IMR-90 (cell line): ENCODE measurements around the gene PGGHG. TPM values are rescaled to one million over a fixed set of nuclear protein-coding genes. Genes with fewer than 3 reads are reported as not detected.

ENCODE experiments used
- ATAC-seq: fragments of 200-7000 bp; cut with Tn5 transposase; 2 replicates; pipeline ENCODE4 v1.9.1; 2020; ENCODE audit warnings: low read depth, mild to moderate bottlenecking, moderate library complexity
- BruUV-seq: library from RNA; stranded (reverse); fragments of 400-500 nt; replicated peaks from 2 replicates; lab custom pipeline; 2021; lab: Mats Ljungman, UMichigan
- CTCF ChIA-PET: fragments of 300-600 bp; formaldehyde crosslinking; extraction: SDS; loops from one replicate; lab custom pipeline; 2021; ENCODE audit warnings: antibody characterized with exemption; lab: Yijun Ruan, JAX
- POLR2A ChIA-PET: fragments of 300-600 bp; sonication (Branson Sonifier 250); formaldehyde crosslinking; loops from one replicate; lab custom pipeline; 2022; ENCODE audit warnings: antibody characterized with exemption; ENCODE audit not compliant: unreplicated experiment; lab: Charles Lee
- DNase-seq: peaks from one replicate; pipeline ENCODE4 v3.0.0; 2013
- H2AFZ ChIP-seq: replicated peaks from 2 replicates; pipeline ENCODE3; 2013; ENCODE audit warnings: low read length, mild to moderate bottlenecking; ENCODE audit not compliant: poor library complexity
- H2AK5ac ChIP-seq: 2 replicates; pipeline ENCODE4 v1.6.1; 2013; ENCODE audit warnings: low read depth, low read length, inconsistent platforms
- H2AK9ac ChIP-seq: replicated peaks from 2 replicates; pipeline ENCODE3; 2013; ENCODE audit warnings: mild to moderate bottlenecking, low read depth, low read length, moderate library complexity; ENCODE audit not compliant: poor library complexity
- H2BK120ac ChIP-seq: 2 replicates; pipeline ENCODE4 v1.6.1; 2013; ENCODE audit warnings: low read depth, low read length, inconsistent platforms
- H2BK15ac ChIP-seq: 3 replicates; pipeline ENCODE4 v1.6.1; 2013; ENCODE audit warnings: low read depth, low read length, inconsistent platforms
- H2BK20ac ChIP-seq: 2 replicates; pipeline ENCODE4 v1.6.1; 2013; ENCODE audit warnings: low read depth, mild to moderate bottlenecking, inconsistent platforms, low read length, moderate library complexity
- H2BK5ac ChIP-seq: 2 replicates; pipeline ENCODE4 v1.6.1; 2013; ENCODE audit warnings: mild to moderate bottlenecking, low read depth, low read length, inconsistent platforms; ENCODE audit not compliant: poor library complexity, severe bottlenecking
- H3K14ac ChIP-seq: replicated peaks from 2 replicates; pipeline ENCODE4 v1.6.1; 2013; ENCODE audit warnings: low read depth, low read length, inconsistent platforms
- H3K18ac ChIP-seq: 2 replicates; pipeline ENCODE4 v1.6.1; 2013; ENCODE audit warnings: low read depth, low read length, control low read depth
- H3K23ac ChIP-seq: 2 replicates; pipeline ENCODE4 v1.6.1; 2013; ENCODE audit warnings: low read depth, low read length, inconsistent platforms
- H3K27ac ChIP-seq: 2 replicates; pipeline ENCODE4 v1.5.1; 2013; ENCODE audit warnings: mild to moderate bottlenecking, control low read depth, low read length; ENCODE audit not compliant: insufficient read depth
- H3K27me3 ChIP-seq: 2 replicates; pipeline ENCODE4 v1.6.1; 2013; ENCODE audit warnings: low read length; ENCODE audit not compliant: control insufficient read depth, insufficient read depth
- H3K36me3 ChIP-seq: 2 replicates; pipeline ENCODE4 v1.6.1; 2013; ENCODE audit warnings: low read length, mixed read lengths; ENCODE audit not compliant: control insufficient read depth, insufficient read depth
- H3K4ac ChIP-seq: 2 replicates; pipeline ENCODE4 v1.6.1; 2013; ENCODE audit warnings: low read depth, low read length, inconsistent platforms
- H3K4me1 ChIP-seq: 2 replicates; pipeline ENCODE4 v1.6.1; 2013; ENCODE audit warnings: low read length, mixed read lengths; ENCODE audit not compliant: control insufficient read depth, insufficient read depth
- H3K4me2 ChIP-seq: 2 replicates; pipeline ENCODE4 v1.6.1; 2013; ENCODE audit warnings: low read depth, mild to moderate bottlenecking, control low read depth, low read length, moderate library complexity
- H3K4me3 ChIP-seq: 2 replicates; pipeline ENCODE4 v1.5.1; 2013; ENCODE audit warnings: low read depth, mild to moderate bottlenecking, control low read depth, low read length, moderate library complexity; ENCODE audit not compliant: insufficient read depth
- H3K56ac ChIP-seq: 2 replicates; pipeline ENCODE4 v1.6.1; 2013; ENCODE audit warnings: low read length, inconsistent platforms; ENCODE audit not compliant: insufficient read depth; ENCODE audit errors: extremely low read depth
- H3K79me1 ChIP-seq, 2 experiments: 2 replicates each; pipeline ENCODE4 v1.6.1; 2013; ENCODE audit warnings: low read length in 2 of 2, inconsistent platforms in 1 of 2, low read depth in 1 of 2
- H3K9ac ChIP-seq: 2 replicates; pipeline ENCODE4 v1.6.1; 2013; ENCODE audit warnings: low read depth, low read length, control low read depth
- H3K9me1 ChIP-seq: 2 replicates; pipeline ENCODE4 v1.6.1; 2013; ENCODE audit warnings: low read length, inconsistent platforms; ENCODE audit not compliant: insufficient read depth
- H3K9me3 ChIP-seq: 2 replicates; pipeline ENCODE4 v1.6.1; 2013; ENCODE audit warnings: low read length; ENCODE audit not compliant: control insufficient read depth, insufficient read depth
- H4K20me1 ChIP-seq: 2 replicates; pipeline ENCODE4 v1.6.1; 2013; ENCODE audit warnings: low read length, inconsistent platforms; ENCODE audit not compliant: insufficient read depth
- H4K5ac ChIP-seq: 2 replicates; pipeline ENCODE4 v1.6.1; 2013; ENCODE audit warnings: mild to moderate bottlenecking, low read depth, low read length, control low read depth
- H4K8ac ChIP-seq, 2 experiments: 2 replicates each; pipeline ENCODE4 v1.6.1; 2013; ENCODE audit warnings: low read depth in 2 of 2, low read length in 2 of 2, control low read depth in 1 of 2, inconsistent platforms in 1 of 2
- H4K91ac ChIP-seq: 2 replicates; pipeline ENCODE4 v1.6.1; 2013; ENCODE audit warnings: low read depth, low read length, inconsistent platforms; ENCODE audit not compliant: insufficient read depth
- BHLHE40 ChIP-seq: fragments of 150-350 bp; IDR thresholded peaks from 2 replicates; pipeline ENCODE4 v1.6.1; 2016; ENCODE audit warnings: mild to moderate bottlenecking, low read depth, low read length
- CEBPB ChIP-seq: IDR thresholded peaks from 2 replicates; pipeline ENCODE4 v1.6.1; 2012; ENCODE audit warnings: low read depth, low read length, improper control_type of control experiment
- CHD1 ChIP-seq: IDR thresholded peaks from 2 replicates; pipeline ENCODE4 v1.6.1; 2012; ENCODE audit warnings: low read depth, low read length, improper control_type of control experiment
- MAFK ChIP-seq: IDR thresholded peaks from 2 replicates; pipeline ENCODE4 v1.6.1; 2012; ENCODE audit warnings: low read depth, low read length, improper control_type of control experiment
- MAZ ChIP-seq: IDR thresholded peaks from 2 replicates; pipeline ENCODE4 v1.6.1; 2012; ENCODE audit warnings: low read depth, mild to moderate bottlenecking, low read length, improper control_type of control experiment, moderate library complexity, borderline replicate concordance
- MXI1 ChIP-seq: IDR thresholded peaks from 2 replicates; pipeline ENCODE4 v1.6.1; 2012; ENCODE audit warnings: low read depth, mild to moderate bottlenecking, low read length, moderate library complexity, borderline replicate concordance
- NFE2L2 ChIP-seq: fragments of 150-350 bp; IDR thresholded peaks from 2 replicates; pipeline ENCODE4 v1.6.1; 2016; ENCODE audit warnings: low read depth, mild to moderate bottlenecking, low read length
- POLR2A ChIP-seq: IDR thresholded peaks from 2 replicates; pipeline ENCODE4 v1.6.1; 2012; ENCODE audit warnings: mild to moderate bottlenecking, low read depth, low read length
- RAD21 ChIP-seq: IDR thresholded peaks from 2 replicates; pipeline ENCODE4 v1.6.1; 2012; ENCODE audit warnings: low read length, improper control_type of control experiment
- RCOR1 ChIP-seq: IDR thresholded peaks from 2 replicates; pipeline ENCODE4 v1.6.1; 2012; ENCODE audit warnings: mild to moderate bottlenecking, low read length, improper control_type of control experiment; ENCODE audit not compliant: insufficient replicate concordance
- SMC3 ChIP-seq: fragments of 150-350 bp; IDR thresholded peaks from 2 replicates; pipeline ENCODE4 v1.6.1; 2016; ENCODE audit warnings: low read depth, mild to moderate bottlenecking, antibody characterized with exemption, low read length, moderate library complexity
- USF2 ChIP-seq: fragments of 150-350 bp; IDR thresholded peaks from 2 replicates; pipeline ENCODE4 v1.6.1; 2017; ENCODE audit warnings: mild to moderate bottlenecking, antibody characterized with exemption, low read length, low read depth
- WGBS, 2 experiments: methylation state at CpG; one replicate each; pipeline versions ENCODE4 v1.1.5 to v1.1.7; 2013; ENCODE audit warnings: missing lambda C conversion rate in 2 of 2; ENCODE audit not compliant: insufficient read length in 1 of 2; ENCODE audit errors: extremely low coverage in 2 of 2; 5-methylcytosine and 5-hydroxymethylcytosine counted together
- dilution Hi-C: fragments of 300-500 bp; cut with HindIII; formaldehyde crosslinking; loops from one replicate; pipeline ENCODE4 v1.14.3; 2018; ENCODE audit warnings: low sequenced_read_pairs; ENCODE audit not compliant: unreplicated experiment
- in situ Hi-C: fragments of 300-500 bp; cut with MboI; formaldehyde crosslinking; loops from 3 replicates; pipeline ENCODE4 v1.14.3; 2019; ENCODE audit warnings: low sequenced_read_pairs, inconsistent platforms, mixed read lengths
- intact Hi-C: fragments of 100-400 bp; cut with micrococcal nuclease; formaldehyde crosslinking; loops from 2 replicates; pipeline ENCODE4 v1.10.0; 2022
- polyA plus RNA-seq, 3 experiments: library from polyadenylated mRNA; depleted of rRNA; stranded (reverse); fragments of >200 nt; gene quantifications; 2 replicates each; pipeline ENCODE4 v1.2.3, GENCODE V29; 2012; ENCODE audit warnings: low replicate concordance in 1 of 3
- total RNA-seq: library from RNA; depleted of rRNA; stranded (reverse); fragments of >200 nt; gene quantifications from 2 replicates; pipeline ENCODE4 v1.2.3, GENCODE V29; 2012
- TF ChIP-seq, protein P1 (sequence below): conservative IDR thresholded peaks from 2 replicates; pipeline ENCODE4 v1.5.1; 2012; ENCODE audit warnings: mild to moderate bottlenecking, low read depth, low read length, improper control_type of control experiment
- TF ChIP-seq, protein P2 (sequence below): fragments of 150-350 bp; IDR thresholded peaks from 2 replicates; pipeline ENCODE4 v1.6.1; 2016; ENCODE audit warnings: low read depth, mild to moderate bottlenecking, low read length, moderate library complexity, borderline replicate concordance

The PGGHG gene
- total and polyA plus RNA-seq, 2 of the 4 experiments (the other 2 are of a cell fraction) = 1.8 to 17.0 TPM

DNA sequence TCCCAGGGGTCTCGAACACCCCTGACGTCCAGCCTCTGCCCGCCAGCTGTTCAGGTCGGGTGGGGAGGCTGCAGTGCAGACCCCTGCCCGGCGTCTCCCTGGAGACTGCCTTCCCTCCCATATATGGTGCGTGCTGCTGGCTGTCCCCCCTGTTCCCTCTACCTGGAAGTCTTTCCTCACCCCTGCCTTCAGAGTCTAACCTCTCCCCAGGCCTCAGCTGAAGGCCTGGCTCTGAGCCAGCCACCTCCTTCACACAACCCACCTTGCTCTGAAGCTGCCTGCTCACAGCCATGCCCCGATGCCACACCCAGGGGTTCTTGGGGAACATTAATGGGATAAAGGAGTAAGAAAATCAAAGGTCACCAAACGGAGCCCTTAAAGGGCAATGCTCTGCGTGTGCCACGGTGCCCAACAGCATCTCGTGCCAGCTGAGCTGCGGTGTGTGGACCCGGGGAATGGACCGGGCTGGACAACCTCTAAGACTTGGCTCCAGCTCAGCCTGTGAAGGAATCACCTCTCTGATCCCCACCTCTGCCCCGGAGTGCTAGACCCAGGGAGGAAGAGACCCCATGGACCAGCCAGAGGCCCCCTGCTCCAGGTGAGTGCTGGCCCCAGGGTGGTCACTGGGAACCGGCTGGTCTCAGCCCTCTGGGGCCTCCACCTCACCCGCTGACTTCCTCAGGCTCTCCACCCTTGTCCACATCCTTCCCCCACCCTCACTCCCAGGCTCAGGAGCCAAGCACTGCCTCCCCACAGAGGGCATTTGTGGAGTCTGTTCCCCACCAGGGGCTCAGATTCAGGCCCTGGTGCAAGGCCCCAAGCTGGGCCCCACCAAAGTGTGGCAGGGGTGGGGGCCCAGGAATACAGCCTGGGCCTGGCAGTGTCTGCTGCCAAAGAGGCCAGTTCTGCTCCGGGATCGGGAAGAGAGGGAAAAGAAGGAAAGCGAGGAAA is 10.7 kb upstream of the PGGHG start, which contains the start of gene NLRP6:
Gene NLRP6, plus strand, starts transcription at position 407 of the 951 bp plus-strand sequence. Its CDS starts 163 bp downstream, at position 570.
- H4K5ac ChIP-seq = no peak within 1 kb of the TSS
- in situ Hi-C loops = loop anchor here (5.0 kb wide), 1 partner anchor 36 kb away; no protein-coding TSS in a partner anchor
- no peak within 1 kb of the TSS for H2AK9ac ChIP-seq
- no peak within 1 kb of the TSS for H2BK120ac ChIP-seq
- CTCF ChIA-PET = no interaction called here
- dilution Hi-C loops = no loop called here
- peaks cover 4% of the 10 kb centered on the region for H3K9me3 ChIP-seq
- 39% methylated on average over 8 of the region's 21 CpGs; no CpG with 5 or more reads in 1 of the 2 experiments for WGBS, 2 experiments
- no peak within 1 kb of the TSS for H4K8ac ChIP-seq
- peaks cover 72% of the 10 kb centered on the region for H3K27me3 ChIP-seq
- no TSS peak for BruUV-seq
- no peak within 1 kb of the TSS for H3K4me2 ChIP-seq
- no peak within 1 kb of the TSS for H3K9ac ChIP-seq
- no peak within 1 kb of the TSS for H3K4me3 ChIP-seq
- no peak within 1 kb of the TSS for H2BK20ac ChIP-seq
- no peaks in the 10 kb centered on the region for H4K20me1 ChIP-seq
- no peaks in the 10 kb centered on the region for H3K9me1 ChIP-seq
- H2AK5ac ChIP-seq = no peak within 1 kb of the TSS
- POLR2A ChIA-PET = no interaction called here
- no peak within 1 kb of the TSS for H3K14ac ChIP-seq
- ATAC-seq = no peak
- no peaks in the 10 kb centered on the region for H3K4me1 ChIP-seq
- H3K79me1 ChIP-seq = no peaks in the 10 kb centered on the region
- no peak within 1 kb of the TSS for H2BK15ac ChIP-seq
- H3K56ac ChIP-seq = no peak within 1 kb of the TSS
- no peak within 1 kb of the TSS for H4K91ac ChIP-seq
- no peak for DNase-seq
- no peak within 1 kb of the TSS for H2BK5ac ChIP-seq
- H3K23ac ChIP-seq = no peak within 1 kb of the TSS
- no peak within 1 kb of the TSS for H2AFZ ChIP-seq
- no peak within 1 kb of the TSS for H3K18ac ChIP-seq
- H3K27ac ChIP-seq = no peak within 1 kb of the TSS
- no peaks in the 10 kb centered on the region for H3K36me3 ChIP-seq
- no peak within 1 kb of the TSS for H3K4ac ChIP-seq
- intact Hi-C loops = no loop called here
- no peak for TF ChIP-seq POLR2A
- no peak for TF ChIP-seq BHLHE40
- TF ChIP-seq, protein P1, sequence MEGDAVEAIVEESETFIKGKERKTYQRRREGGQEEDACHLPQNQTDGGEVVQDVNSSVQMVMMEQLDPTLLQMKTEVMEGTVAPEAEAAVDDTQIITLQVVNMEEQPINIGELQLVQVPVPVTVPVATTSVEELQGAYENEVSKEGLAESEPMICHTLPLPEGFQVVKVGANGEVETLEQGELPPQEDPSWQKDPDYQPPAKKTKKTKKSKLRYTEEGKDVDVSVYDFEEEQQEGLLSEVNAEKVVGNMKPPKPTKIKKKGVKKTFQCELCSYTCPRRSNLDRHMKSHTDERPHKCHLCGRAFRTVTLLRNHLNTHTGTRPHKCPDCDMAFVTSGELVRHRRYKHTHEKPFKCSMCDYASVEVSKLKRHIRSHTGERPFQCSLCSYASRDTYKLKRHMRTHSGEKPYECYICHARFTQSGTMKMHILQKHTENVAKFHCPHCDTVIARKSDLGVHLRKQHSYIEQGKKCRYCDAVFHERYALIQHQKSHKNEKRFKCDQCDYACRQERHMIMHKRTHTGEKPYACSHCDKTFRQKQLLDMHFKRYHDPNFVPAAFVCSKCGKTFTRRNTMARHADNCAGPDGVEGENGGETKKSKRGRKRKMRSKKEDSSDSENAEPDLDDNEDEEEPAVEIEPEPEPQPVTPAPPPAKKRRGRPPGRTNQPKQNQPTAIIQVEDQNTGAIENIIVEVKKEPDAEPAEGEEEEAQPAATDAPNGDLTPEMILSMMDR = no peak
- no peak for TF ChIP-seq RCOR1
- no peak for TF ChIP-seq MAFK
- TF ChIP-seq MXI1 = no peak
- no peak for TF ChIP-seq USF2
- TF ChIP-seq SMC3 = no peak
- no peak for TF ChIP-seq RAD21
- TF ChIP-seq MAZ = no peak
- no peak for TF ChIP-seq NFE2L2
- TF ChIP-seq CHD1 = no peak
- TF ChIP-seq CEBPB = no peak
- TF ChIP-seq, protein P2, sequence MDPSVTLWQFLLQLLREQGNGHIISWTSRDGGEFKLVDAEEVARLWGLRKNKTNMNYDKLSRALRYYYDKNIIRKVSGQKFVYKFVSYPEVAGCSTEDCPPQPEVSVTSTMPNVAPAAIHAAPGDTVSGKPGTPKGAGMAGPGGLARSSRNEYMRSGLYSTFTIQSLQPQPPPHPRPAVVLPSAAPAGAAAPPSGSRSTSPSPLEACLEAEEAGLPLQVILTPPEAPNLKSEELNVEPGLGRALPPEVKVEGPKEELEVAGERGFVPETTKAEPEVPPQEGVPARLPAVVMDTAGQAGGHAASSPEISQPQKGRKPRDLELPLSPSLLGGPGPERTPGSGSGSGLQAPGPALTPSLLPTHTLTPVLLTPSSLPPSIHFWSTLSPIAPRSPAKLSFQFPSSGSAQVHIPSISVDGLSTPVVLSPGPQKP = no peak
